IPS-15b (cell line): ENCODE measurements around the gene ISM1.

Experiments
- H3K27me3 ChIP-seq: one replicate; pipeline ENCODE4 v1.6.1; 2013; ENCODE audit warnings: low read length; ENCODE audit not compliant: control insufficient read depth, insufficient read depth
- H3K36me3 ChIP-seq: one replicate; pipeline ENCODE4 v1.6.1; 2013; ENCODE audit warnings: low read length; ENCODE audit not compliant: control insufficient read depth, insufficient read depth
- H3K4me1 ChIP-seq: one replicate; pipeline ENCODE4 v1.6.1; 2013; ENCODE audit warnings: mild to moderate bottlenecking, low read length; ENCODE audit not compliant: control insufficient read depth, insufficient read depth
- H3K4me3 ChIP-seq: one replicate; pipeline ENCODE4 v1.5.1; 2013; ENCODE audit warnings: low read depth, low read length
- H3K9ac ChIP-seq: one replicate; pipeline ENCODE4 v1.6.1; 2013; ENCODE audit warnings: low read depth, mild to moderate bottlenecking, low read length
- H3K9me3 ChIP-seq: one replicate; pipeline ENCODE4 v1.6.1; 2013; ENCODE audit warnings: mild to moderate bottlenecking, low read length; ENCODE audit not compliant: control insufficient read depth, insufficient read depth

ISM1 gene

DNA sequence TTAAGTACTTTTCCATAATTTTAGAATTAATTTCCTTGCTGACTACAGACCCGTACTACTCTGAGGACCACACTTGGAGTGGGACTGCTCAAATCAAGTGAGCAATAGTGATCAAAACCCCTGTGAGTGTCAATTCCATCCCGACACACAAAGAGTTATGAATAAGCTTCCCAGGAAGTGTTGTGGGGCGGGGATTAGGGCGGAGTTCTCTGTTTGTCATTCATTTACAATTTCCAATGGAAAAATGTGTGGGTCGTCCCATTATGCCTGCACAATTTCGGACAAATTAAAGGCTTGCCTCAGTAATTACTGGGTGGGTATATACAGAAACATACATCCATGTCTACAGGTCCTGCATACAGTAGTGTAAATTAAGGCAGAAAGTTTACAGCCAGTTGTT, 84.2 kb downstream of the ISM1 start:
- Histone ChIP-seq H3K4me3 (no peak overlapping the region), H3K9ac (no peak overlapping the region), H3K27me3 (no peaks in the 10 kb centered on the region), H3K4me1 (no peaks in the 10 kb centered on the region), H3K36me3 (no peaks in the 10 kb centered on the region), H3K9me3 (no peaks in the 10 kb centered on the region)

- no peak overlapping the region for H3K4me3 ChIP-seq
- H3K36me3 ChIP-seq, result no peaks in the 10 kb centered on the region
- H3K9ac ChIP-seq, result no peak overlapping the region
- H3K4me1 ChIP-seq, result no peaks in the 10 kb centered on the region
- no peaks in the 10 kb centered on the region for H3K27me3 ChIP-seq
- H3K9me3 ChIP-seq, result no peaks in the 10 kb centered on the region
Measured at GRCh38 chr20:13307562-13308163, 86.6 kb downstream of the ISM1 start.

- Histone ChIP-seq H3K4me3 (no peak overlapping the region), H3K9me3 (no peaks in the 10 kb centered on the region)
Measured at GRCh38 chr20:13312300-13312699, 91.2 kb downstream of the ISM1 start.

DNA sequence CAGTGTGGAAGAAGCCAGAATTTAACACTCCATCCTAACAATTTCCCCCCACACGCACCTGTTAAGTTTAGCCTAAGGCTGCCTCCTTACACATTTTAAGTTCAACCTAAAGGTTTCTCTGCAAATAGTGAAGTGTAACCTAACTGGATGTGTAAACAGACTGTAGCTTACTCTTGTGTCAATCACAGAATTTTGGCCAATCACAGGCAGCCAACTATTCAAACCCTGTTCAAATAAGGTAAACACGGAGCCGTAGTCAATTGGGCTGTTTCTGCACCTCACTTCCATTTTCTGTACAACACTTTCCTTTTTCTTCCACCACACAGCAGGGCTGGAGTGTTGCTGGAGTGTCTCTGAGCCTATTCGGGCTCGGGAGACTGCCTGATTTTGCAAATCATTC, 92.1 kb downstream of the ISM1 start:
- H3K9ac ChIP-seq, result no peak overlapping the region
- no peak overlapping the region for H3K4me3 ChIP-seq
- peaks cover 4% of the 10 kb centered on the region for H3K4me1 ChIP-seq
- H3K27me3 ChIP-seq, result no peaks in the 10 kb centered on the region
- H3K36me3 ChIP-seq, result no peaks in the 10 kb centered on the region
- no peaks in the 10 kb centered on the region for H3K9me3 ChIP-seq

More at GRCh38 chr20:13312300-13312699, 91.2 kb downstream of the ISM1 start:
- H3K9ac ChIP-seq, result no peak overlapping the region
- no peaks in the 10 kb centered on the region for H3K27me3 ChIP-seq
- H3K4me1 ChIP-seq, result peaks cover 4% of the 10 kb centered on the region
- no peaks in the 10 kb centered on the region for H3K36me3 ChIP-seq

- H3K9me3 ChIP-seq, result no peaks in the 10 kb centered on the region
- H3K4me1 ChIP-seq, result peaks cover 4% of the 10 kb centered on the region
- no peaks in the 10 kb centered on the region for H3K27me3 ChIP-seq
- H3K9ac ChIP-seq, result no peak overlapping the region
- no peaks in the 10 kb centered on the region for H3K36me3 ChIP-seq
- no peak overlapping the region for H3K4me3 ChIP-seq
Measured at GRCh38 chr20:13317439-13317838, 96.4 kb downstream of the ISM1 start.

DNA sequence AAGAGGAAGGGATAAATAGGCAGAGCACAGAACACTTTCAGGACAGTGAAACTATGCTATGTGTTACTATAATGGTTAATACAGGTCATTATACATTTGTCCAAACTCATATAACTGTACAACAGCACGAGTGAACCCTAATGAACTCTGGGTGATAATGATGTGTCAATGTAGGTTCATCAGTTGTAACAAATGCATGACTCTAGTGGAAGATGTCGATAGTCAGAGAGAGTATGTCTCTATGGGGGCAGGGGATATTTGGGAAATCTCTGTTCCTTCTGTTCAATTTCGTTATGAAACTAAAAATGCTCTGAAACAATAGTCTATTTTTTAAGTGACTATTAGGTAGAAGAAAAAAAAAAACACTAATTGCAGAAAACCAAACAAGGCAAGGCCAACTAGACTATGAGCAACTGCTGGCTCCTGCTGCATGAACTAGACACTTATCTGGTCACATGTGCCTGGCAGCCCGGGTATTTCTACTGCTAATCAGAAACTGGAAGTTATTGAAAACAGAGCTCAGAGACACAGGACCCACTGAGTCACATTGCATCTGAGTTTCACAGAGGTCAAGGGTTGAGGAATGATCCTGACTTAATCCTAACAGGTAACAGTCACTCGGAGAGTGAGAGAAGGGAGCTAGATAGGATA, 97.9 kb downstream of the ISM1 start:
- no peaks in the 10 kb centered on the region for H3K9me3 ChIP-seq
- H3K36me3 ChIP-seq, result no peaks in the 10 kb centered on the region
- H3K9ac ChIP-seq, result no peak overlapping the region
- no peak overlapping the region for H3K4me3 ChIP-seq
- peaks cover 7% of the 10 kb centered on the region for H3K4me1 ChIP-seq
- no peaks in the 10 kb centered on the region for H3K27me3 ChIP-seq

GRCh38 chr20:13320702-13321101, 99.6 kb downstream of the ISM1 start:
- no peaks in the 10 kb centered on the region for H3K27me3 ChIP-seq
- H3K9ac ChIP-seq, result no peak overlapping the region
- H3K4me1 ChIP-seq, result peaks cover 15% of the 10 kb centered on the region
- no peaks in the 10 kb centered on the region for H3K36me3 ChIP-seq
- no peak overlapping the region for H3K4me3 ChIP-seq
- H3K9me3 ChIP-seq, result no peaks in the 10 kb centered on the region

DNA sequence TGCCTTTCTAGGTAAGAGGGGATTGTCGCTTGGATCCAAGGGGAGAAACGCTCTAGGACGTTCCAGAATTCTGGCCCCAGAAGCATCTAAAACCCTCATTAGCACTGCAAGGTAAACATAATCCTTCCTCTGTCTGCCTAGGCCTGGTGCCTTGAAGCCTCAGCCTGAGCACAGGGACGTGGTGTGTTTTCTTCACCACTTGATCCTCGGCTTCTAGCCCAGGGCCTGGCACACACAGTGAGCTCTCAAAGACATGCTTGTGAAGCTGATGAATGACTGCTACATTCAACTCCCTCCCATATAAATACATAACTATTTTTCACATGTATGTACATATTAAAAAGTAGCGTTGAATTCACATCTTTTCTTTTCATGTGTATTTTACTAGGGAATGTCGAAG, 100.3 kb downstream of the ISM1 start:
- no peak overlapping the region for H3K9ac ChIP-seq
- H3K4me3 ChIP-seq, result no peak overlapping the region
- H3K27me3 ChIP-seq, result no peaks in the 10 kb centered on the region
- H3K9me3 ChIP-seq, result no peaks in the 10 kb centered on the region
- peaks cover 15% of the 10 kb centered on the region for H3K4me1 ChIP-seq
- H3K36me3 ChIP-seq, result no peaks in the 10 kb centered on the region

DNA sequence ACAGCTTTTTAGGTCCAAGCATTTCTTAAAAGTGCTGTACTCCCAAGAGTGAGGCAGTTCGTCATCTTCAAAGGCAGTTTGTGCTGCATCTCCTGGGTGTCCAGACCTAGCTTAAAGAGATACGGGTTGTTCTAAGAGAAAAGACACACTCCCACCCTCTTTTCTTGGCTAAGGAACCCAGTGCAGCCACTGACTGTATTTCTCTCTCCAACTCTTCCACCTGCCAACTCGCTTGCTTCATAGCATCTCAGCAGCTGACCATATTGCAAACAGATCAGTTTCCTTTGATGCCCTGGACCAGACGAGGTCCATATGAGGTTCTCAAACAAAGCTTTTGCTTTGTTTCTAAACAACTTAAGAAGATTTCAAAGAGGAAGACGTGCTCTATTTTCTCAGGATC, 101.1 kb downstream of the ISM1 start:
- Histone ChIP-seq H3K4me3 (no peak overlapping the region), H3K4me1 (peaks cover 15% of the 10 kb centered on the region), H3K27me3 (no peaks in the 10 kb centered on the region), H3K36me3 (no peaks in the 10 kb centered on the region), H3K9ac (no peak overlapping the region), H3K9me3 (no peaks in the 10 kb centered on the region)

GRCh38 chr20:13322621-13323020, 101.5 kb downstream of the ISM1 start:
- H3K9ac ChIP-seq, result no peak overlapping the region
- H3K4me1 ChIP-seq, result peaks cover 15% of the 10 kb centered on the region

DNA sequence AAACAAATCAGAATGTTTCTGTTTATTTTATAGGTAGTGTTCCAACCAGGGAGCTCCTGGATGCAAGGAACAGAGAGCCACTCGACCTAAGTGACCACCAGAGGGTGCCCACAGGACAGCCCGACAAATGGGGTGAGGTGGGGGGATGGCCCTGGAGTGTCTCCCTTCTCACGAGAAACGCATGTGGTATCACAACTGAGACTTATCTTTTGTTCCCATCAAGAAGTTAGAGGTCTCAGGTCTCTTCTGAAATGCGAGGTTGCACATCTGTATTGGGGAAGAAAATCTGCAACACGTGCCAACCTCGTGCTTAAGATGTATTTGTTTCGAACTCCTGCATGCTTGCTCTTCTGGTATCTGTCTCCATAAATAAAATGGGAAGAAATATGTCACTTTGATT, 104.0 kb downstream of the ISM1 start:
- Histone ChIP-seq H3K27me3 (no peaks in the 10 kb centered on the region), H3K9ac (no peak overlapping the region), H3K9me3 (peaks cover 3% of the 10 kb centered on the region), H3K36me3 (no peaks in the 10 kb centered on the region), H3K4me1 (peaks cover 15% of the 10 kb centered on the region), H3K4me3 (no peak overlapping the region)

More at GRCh38 chr20:13322621-13323020, 101.5 kb downstream of the ISM1 start:
- Histone ChIP-seq H3K36me3 (no peaks in the 10 kb centered on the region), H3K9me3 (no peaks in the 10 kb centered on the region), H3K4me3 (no peak overlapping the region), H3K27me3 (no peaks in the 10 kb centered on the region)

DNA sequence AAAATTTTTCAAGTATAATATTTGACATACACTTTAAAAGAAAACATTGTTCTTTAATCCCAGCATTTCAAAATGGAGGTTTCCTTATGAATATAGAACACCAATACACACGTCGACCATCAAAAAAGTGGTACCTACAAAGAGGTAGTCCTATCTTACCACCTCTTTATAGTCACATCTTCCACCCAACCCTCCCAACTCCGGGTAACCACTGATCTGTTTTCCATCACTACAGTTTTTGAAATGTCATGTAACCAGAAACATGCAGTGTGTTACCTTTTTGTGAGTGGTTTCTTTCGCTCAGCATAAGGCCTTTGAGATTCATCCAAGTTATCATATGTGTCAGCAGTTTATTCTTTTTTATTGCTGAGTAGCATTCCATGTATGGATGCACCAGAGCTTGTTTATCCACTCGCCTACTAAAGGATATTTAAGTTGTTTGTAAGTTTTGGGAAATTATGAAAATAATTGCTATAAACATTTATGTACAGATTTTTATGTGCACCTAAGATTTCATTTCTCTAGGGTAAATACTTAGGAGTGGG, 104.8 kb downstream of the ISM1 start:
- Histone ChIP-seq H3K4me3 (no peak overlapping the region), H3K9me3 (peaks cover 3% of the 10 kb centered on the region), H3K9ac (no peak overlapping the region), H3K36me3 (no peaks in the 10 kb centered on the region), H3K4me1 (peaks cover 15% of the 10 kb centered on the region), H3K27me3 (no peaks in the 10 kb centered on the region)
